HG03342 (cell line): Measurements from ENCODE around the gene WFDC11.
A peak's percentile ranks its signal among the peaks of the same experiment; 100 is the strongest.

ENCODE experiments used
- ATAC-seq: cut with Tn5 transposase; IDR thresholded peaks from one replicate; pipeline ENCODE4 v1.9.1; 2021; ENCODE audit warnings: mild to moderate bottlenecking, moderate library complexity; ENCODE audit not compliant: unreplicated experiment

The WFDC11 gene

DNA sequence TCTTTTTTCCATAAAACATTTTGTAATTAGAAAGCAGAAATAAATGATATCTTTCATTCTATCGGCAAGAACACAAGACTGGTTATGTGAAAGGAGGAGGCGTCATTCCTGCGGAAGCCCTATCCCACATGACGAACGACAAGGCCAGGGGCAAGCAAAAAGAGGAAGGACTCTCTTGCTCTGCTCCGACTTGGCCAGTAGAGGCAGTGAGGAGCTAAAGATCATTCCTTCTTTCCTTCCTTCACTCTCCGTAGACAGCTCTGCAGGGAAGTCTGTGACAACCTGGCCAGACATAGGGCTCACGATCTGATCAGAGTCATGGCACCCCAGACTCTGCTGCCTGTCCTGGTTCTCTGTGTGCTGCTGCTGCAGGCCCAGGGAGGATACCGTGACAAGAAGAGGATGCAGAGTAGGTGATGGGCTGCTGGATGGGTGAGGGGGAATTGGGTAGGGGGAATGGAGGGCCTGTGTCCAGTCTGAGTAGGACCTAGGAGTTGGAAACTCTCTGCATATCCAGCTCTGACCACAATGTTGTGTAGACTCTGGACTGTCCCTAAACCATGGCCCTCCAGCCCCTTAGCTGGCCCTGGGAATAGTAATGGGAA is 40.4 kb downstream of the WFDC11 start, which contains the start of gene WFDC10A:
TSS of gene WFDC10A (plus strand) at position 244 of the 605 bp plus-strand sequence. CDS start at position 319, 75 bp downstream.
- ATAC-seq = peak; percentile 64

DNA sequence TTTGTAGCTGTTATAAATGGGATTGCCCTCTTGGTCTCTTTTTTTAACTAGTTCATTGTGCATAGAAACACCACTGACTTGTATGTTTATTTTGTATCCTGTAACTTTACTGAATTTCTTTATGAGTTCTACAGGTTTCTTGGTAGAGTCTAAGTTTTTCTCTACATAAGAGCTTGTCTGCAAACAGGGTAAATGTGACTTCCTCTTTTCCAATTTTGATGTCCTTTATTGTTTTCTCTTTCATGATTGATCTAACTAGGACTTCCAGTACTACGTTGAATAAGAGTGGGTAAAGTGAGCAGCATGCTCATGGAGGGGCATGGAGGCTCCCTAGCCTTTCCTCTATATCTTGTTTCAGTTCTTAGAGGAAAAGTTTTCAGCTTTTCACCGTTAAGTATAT is 43.5 kb downstream of the WFDC11 start:
- no peak for ATAC-seq

DNA sequence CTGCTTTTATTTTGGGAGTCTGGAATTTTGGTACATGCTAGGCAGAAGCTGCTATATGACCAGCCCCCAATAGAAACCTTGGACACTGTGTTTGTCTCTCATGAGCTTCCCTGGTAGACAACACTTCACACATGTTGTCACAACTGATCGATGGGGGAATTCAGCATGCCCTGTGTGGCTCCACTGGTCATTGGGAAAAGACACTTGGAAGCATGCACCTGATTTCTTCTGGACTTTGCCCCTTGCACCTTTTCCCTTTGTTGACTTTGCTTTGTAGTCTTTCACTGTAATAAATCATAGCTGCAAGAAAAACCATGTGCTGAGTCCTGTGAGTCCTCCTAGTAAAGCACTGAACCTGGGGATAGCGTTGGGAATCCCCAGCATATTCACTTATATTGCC is 48.4 kb downstream of the WFDC11 start:
- no peak for ATAC-seq

DNA sequence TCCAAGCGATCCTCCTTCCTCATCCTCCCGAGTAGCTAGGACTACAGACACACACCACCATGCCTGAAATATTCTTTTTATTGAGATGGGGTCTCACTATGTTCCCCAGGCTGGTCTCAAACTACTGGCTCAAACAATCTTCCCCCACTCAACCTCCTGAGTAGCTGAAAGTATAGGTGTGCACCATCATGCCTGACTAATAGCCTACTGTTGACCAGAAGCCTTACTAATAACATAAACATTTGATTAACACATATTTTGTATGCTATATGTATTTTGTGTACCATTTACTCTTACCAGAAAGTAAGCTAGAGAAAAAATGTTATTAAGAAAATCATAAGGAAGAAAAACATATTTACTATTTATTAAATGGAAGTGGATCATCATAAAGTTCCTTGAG is 52.4 kb downstream of the WFDC11 start:
- ATAC-seq = no peak

DNA sequence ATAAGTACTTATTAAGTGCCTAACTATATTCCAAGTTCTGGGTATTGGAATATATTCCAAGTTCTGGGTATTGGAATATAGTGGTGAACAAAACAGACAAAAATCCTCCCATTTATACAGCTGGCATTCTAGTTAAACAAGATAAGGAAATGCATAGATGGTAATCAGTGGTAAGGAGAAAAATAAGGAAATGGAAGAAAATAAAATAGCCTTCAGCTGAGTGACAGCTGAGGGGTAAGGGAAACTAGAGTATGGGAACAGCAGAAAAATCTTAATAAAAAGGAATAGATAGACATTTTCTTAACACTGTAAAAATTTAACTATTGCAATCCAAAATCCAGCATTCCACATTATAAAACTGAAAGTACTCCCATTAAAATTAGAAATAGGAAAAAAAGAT is 57.7 kb downstream of the WFDC11 start:
- ATAC-seq = no peak

DNA sequence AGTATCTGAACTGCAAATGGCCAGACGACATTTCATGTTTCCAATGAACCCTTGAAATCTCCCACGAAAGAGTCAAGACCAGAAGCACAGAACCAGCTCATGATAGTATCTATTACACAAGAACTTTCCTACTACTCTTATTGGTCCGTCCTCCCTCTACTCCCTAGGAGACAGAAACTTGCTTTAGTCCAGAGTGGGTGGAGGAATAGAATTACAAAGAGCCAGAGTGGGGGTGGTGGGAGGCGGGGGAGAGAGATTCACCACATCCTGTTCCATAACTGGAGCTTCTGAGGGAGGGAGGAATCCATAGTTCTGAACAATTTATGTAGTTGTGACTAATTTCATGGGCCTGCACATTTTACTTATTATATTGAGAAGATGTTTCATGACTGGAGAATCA is 59.0 kb downstream of the WFDC11 start:
- ATAC-seq = no peak

DNA sequence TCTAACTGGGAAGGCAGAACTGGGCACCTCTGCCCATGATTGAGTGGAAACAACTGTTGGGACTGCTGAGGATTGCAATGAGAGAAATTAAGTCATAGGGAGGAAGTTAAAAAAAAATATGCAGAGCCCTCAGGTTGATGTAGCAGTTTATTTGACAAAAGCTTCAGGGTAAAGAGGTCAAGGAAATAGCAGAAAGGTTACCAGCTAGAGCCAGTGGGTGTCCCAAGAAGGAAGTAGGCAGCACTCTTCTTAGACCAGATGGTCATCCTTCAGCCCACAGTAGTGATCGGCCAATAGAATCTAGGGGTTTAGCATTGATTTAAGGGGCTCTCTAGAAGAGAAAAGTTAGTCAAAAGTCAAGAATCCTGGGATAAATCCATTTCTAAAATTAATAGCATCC is 62.2 kb downstream of the WFDC11 start:
- no peak for ATAC-seq
